ENCODE measurements around the gene NET1. TPM values are rescaled to one million over a fixed set of nuclear protein-coding genes. Genes with fewer than 3 reads are reported as not detected.
"Not testable (repeated sequence)": the region's sequence is repeated elsewhere in the genome, so short reads cannot be mapped to it uniquely, and the experiment has no call there.

Gene NET1
- polyA plus RNA-seq, 12 donors = 85.1 to 139 (median 111) TPM; not detected in 1

- no peak for DNase-seq
Measured at GRCh38 chr10:5395168-5395567, 17.2 kb upstream of the NET1 start.

- no peak for DNase-seq
Measured at GRCh38 chr10:5396556-5397300, 15.6 kb upstream of the NET1 start.

- DNase-seq = no peak
Measured at GRCh38 chr10:5399332-5399731, 13.0 kb upstream of the NET1 start.

- DNase-seq = no peak
Measured at GRCh38 chr10:5400468-5401240, 11.7 kb upstream of the NET1 start.

GRCh38 chr10:5402798-5403197, 9.6 kb upstream of the NET1 start:
- DNase-seq = no peak

GRCh38 chr10:5404208-5405041, 7.9 kb upstream of the NET1 start, which contains the start of gene TUBAL3:
TUBAL3 (minus strand) TSS chr10:5404828; CDS start chr10:5404792, 36 bp downstream.
- DNase-seq = no peak

GRCh38 chr10:5406918-5407317, 5.4 kb upstream of the NET1 start:
- DNase-seq = no peak

- not testable (repeated sequence) for DNase-seq
Measured at GRCh38 chr10:5410787-5411186, 1.6 kb upstream of the NET1 start.

GRCh38 chr10:5411941-5412276, 448 bp upstream of the NET1 start:
- DNase-seq = no peak

GRCh38 chr10:5413012-5413938, 918 bp downstream of the NET1 start:
- peak; percentile 12 for DNase-seq

GRCh38 chr10:5416981-5417380, 4.6 kb downstream of the NET1 start:
- DNase-seq = peak; percentile 35

GRCh38 chr10:5418584-5418983, 6.2 kb downstream of the NET1 start:
- DNase-seq = no peak

GRCh38 chr10:5419466-5420094, 7.2 kb downstream of the NET1 start:
- no peak for DNase-seq

- DNase-seq = no peak
Measured at GRCh38 chr10:5423771-5424170, 11.4 kb downstream of the NET1 start.

GRCh38 chr10:5424751-5425150, 12.4 kb downstream of the NET1 start:
- no peak for DNase-seq

- DNase-seq = no peak
Measured at GRCh38 chr10:5428133-5428532, 15.8 kb downstream of the NET1 start.

- DNase-seq = no peak
Measured at GRCh38 chr10:5433182-5433581, 20.8 kb downstream of the NET1 start.

GRCh38 chr10:5434017-5434753, 21.8 kb downstream of the NET1 start:
- DNase-seq = peak; percentile 15

GRCh38 chr10:5435328-5435727, 23.0 kb downstream of the NET1 start:
- DNase-seq = no peak

GRCh38 chr10:5440206-5440605, 27.8 kb downstream of the NET1 start:
- DNase-seq = no peak

All from muscle of arm (tissue), 12 donors.